ENCODE data around the gene CRACR2A. TPM values are rescaled to one million over a fixed set of nuclear protein-coding genes. Genes with fewer than 3 reads are reported as not detected.

CRACR2A gene
- total and polyA plus RNA-seq, 2 of the 4 experiments (the other 2 are of a cell fraction) = 0.54 to 0.60 TPM

- H4K8ac ChIP-seq (ENCODE audit: low read depth in 2 of 2, low read length in 2 of 2) = no peak overlapping the region
- no peak overlapping the region for H2AK9ac ChIP-seq (replicated peaks; ENCODE audit: low read depth, low read length, poor library complexity)
- no peak overlapping the region for H2AK5ac ChIP-seq (ENCODE audit: low read depth, low read length)
- H2BK120ac ChIP-seq (ENCODE audit: low read depth, low read length) = no peak overlapping the region
- ATAC-seq (ENCODE audit: low read depth) = no peak
- H3K27ac ChIP-seq (ENCODE audit: insufficient read depth, low read length) = no peak overlapping the region
- H4K91ac ChIP-seq (ENCODE audit: insufficient read depth, low read depth, low read length) = no peak overlapping the region
- intact Hi-C loops (cut with micrococcal nuclease) (no loop called here), dilution Hi-C loops (cut with HindIII; ENCODE audit: low sequenced_read_pairs, unreplicated experiment) (no loop called here), in situ Hi-C loops (cut with MboI; ENCODE audit: low sequenced_read_pairs) (no loop called here)
- H3K18ac ChIP-seq (ENCODE audit: low read depth, low read length) = no peak overlapping the region
- H3K4me1 ChIP-seq (ENCODE audit: control insufficient read depth, insufficient read depth, low read length) = no peaks in the 10 kb centered on the region
- no peak overlapping the region for H2AFZ ChIP-seq (replicated peaks; ENCODE audit: low read length, poor library complexity)
- no peak overlapping the region for H3K4me2 ChIP-seq (ENCODE audit: low read depth, low read length)
- no peak overlapping the region for H3K9ac ChIP-seq (ENCODE audit: low read depth, low read length)
- no peaks in the 10 kb centered on the region; the same call in 1 of the 2 replicates for H3K27me3 ChIP-seq (ENCODE audit: control insufficient read depth, insufficient read depth, low read length)
- H2BK5ac ChIP-seq (ENCODE audit: low read depth, low read length, poor library complexity, severe bottlenecking) = no peak overlapping the region
- H2BK20ac ChIP-seq (ENCODE audit: low read depth, low read length) = no peak overlapping the region
- no peak overlapping the region for H3K4me3 ChIP-seq (ENCODE audit: insufficient read depth, low read depth, low read length)
- H3K56ac ChIP-seq (ENCODE audit: extremely low read depth, insufficient read depth, low read length) = no peak overlapping the region
- no peaks in the 10 kb centered on the region for H4K20me1 ChIP-seq (ENCODE audit: insufficient read depth, low read length)
- no peak for DNase-seq
- ChIA-PET POLR2A (ENCODE audit: unreplicated experiment) (no interaction called here), CTCF (no interaction called here)
- no peaks in the 10 kb centered on the region for H3K9me1 ChIP-seq (ENCODE audit: insufficient read depth, low read length)
- H3K23ac ChIP-seq (ENCODE audit: low read depth, low read length) = no peak overlapping the region
- H3K36me3 ChIP-seq (ENCODE audit: control insufficient read depth, insufficient read depth, low read length) = no peaks in the 10 kb centered on the region
- BruUV-seq (replicated peaks) = no TSS peak
- no peaks in the 10 kb centered on the region for H3K79me1 ChIP-seq (ENCODE audit: low read depth in 1 of 2, low read length in 2 of 2)
- no peak overlapping the region for H3K4ac ChIP-seq (ENCODE audit: low read depth, low read length)
- H3K9me3 ChIP-seq (ENCODE audit: control insufficient read depth, insufficient read depth, low read length) = no peaks in the 10 kb centered on the region
- no CpG with 5 or more reads among the region's 3 CpGs for WGBS, 2 experiments (ENCODE audit: extremely low coverage in 2 of 2, insufficient read length in 1 of 2)
- H4K5ac ChIP-seq (ENCODE audit: low read depth, low read length) = no peak overlapping the region
- no peak overlapping the region for H2BK15ac ChIP-seq (ENCODE audit: low read depth, low read length)
- TF ChIP-seq NFE2L2 (IDR thresholded peaks at IDR 0.05; ENCODE audit: low read depth, low read length) (no peak), POLR2A (IDR thresholded peaks at IDR 0.05; ENCODE audit: low read depth, low read length) (no peak), MXI1 (IDR thresholded peaks at IDR 0.05; ENCODE audit: borderline replicate concordance, low read depth, low read length) (no peak), MAFK (IDR thresholded peaks at IDR 0.05; ENCODE audit: low read depth, low read length) (no peak), SMC3 (IDR thresholded peaks at IDR 0.05; ENCODE audit: low read depth, low read length) (no peak), CEBPB (IDR thresholded peaks at IDR 0.05; ENCODE audit: low read depth, low read length) (no peak), FOS (IDR thresholded peaks at IDR 0.05; ENCODE audit: low read depth, low read length) (no peak), USF2 (IDR thresholded peaks at IDR 0.05; ENCODE audit: low read depth, low read length) (no peak), RAD21 (IDR thresholded peaks at IDR 0.05; ENCODE audit: low read length) (no peak), MAZ (IDR thresholded peaks at IDR 0.05; ENCODE audit: borderline replicate concordance, low read depth, low read length) (no peak), RCOR1 (IDR thresholded peaks at IDR 0.05; ENCODE audit: insufficient replicate concordance, low read length) (no peak), ELK1 (IDR thresholded peaks at IDR 0.05; ENCODE audit: borderline replicate concordance, low read depth, low read length) (no peak), BHLHE40 (IDR thresholded peaks at IDR 0.05; ENCODE audit: low read depth, low read length) (no peak), RFX5 (IDR thresholded peaks at IDR 0.05; ENCODE audit: low read depth, low read length) (no peak), CHD1 (IDR thresholded peaks at IDR 0.05; ENCODE audit: low read depth, low read length) (no peak)
- TF ChIP-seq, protein P1, sequence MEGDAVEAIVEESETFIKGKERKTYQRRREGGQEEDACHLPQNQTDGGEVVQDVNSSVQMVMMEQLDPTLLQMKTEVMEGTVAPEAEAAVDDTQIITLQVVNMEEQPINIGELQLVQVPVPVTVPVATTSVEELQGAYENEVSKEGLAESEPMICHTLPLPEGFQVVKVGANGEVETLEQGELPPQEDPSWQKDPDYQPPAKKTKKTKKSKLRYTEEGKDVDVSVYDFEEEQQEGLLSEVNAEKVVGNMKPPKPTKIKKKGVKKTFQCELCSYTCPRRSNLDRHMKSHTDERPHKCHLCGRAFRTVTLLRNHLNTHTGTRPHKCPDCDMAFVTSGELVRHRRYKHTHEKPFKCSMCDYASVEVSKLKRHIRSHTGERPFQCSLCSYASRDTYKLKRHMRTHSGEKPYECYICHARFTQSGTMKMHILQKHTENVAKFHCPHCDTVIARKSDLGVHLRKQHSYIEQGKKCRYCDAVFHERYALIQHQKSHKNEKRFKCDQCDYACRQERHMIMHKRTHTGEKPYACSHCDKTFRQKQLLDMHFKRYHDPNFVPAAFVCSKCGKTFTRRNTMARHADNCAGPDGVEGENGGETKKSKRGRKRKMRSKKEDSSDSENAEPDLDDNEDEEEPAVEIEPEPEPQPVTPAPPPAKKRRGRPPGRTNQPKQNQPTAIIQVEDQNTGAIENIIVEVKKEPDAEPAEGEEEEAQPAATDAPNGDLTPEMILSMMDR (conservative IDR thresholded peaks at IDR 0.05; ENCODE audit: low read depth, low read length) = no peak
- H3K14ac ChIP-seq (replicated peaks; ENCODE audit: low read depth, low read length) = no peak overlapping the region
These were observed 163.2 kb downstream of the CRACR2A start for GRCh38 chr12:3589745-3590144.

All from IMR-90 (cell line).